ENCODE data around the gene PARD3B.

GRCh38 chr2:204743393-204743960, 198.2 kb downstream of the PARD3B start:
- TF ChIP-seq CTCF (IDR thresholded peaks at IDR 0.05; ENCODE audit: low read depth, low read length, poor library complexity, severe bottlenecking) (no peak), EZH2phosphoT487 (IDR thresholded peaks at IDR 0.05; ENCODE audit: borderline replicate concordance, low read length) (no peak)
